C4-2B (cell line): Measurements from ENCODE around the gene KRTAP1-1.
"Not testable (repeated sequence)": the region's sequence is repeated elsewhere in the genome, so short reads cannot be mapped to it uniquely, and the experiment has no call there.

Experiments
- H3K27ac ChIP-seq: fragments of 450-650 bp; 2 replicates; pipeline ENCODE4 v1.5.1; 2017
- CTCF ChIP-seq: fragments of 450-650 bp; conservative IDR thresholded peaks from 2 replicates; pipeline ENCODE4 v1.5.1; 2017; ENCODE audit warnings: mild to moderate bottlenecking
- ZFX ChIP-seq: fragments of 450-650 bp; IDR thresholded peaks from 2 replicates; pipeline ENCODE4 v1.6.1; 2017

Gene KRTAP1-1

DNA sequence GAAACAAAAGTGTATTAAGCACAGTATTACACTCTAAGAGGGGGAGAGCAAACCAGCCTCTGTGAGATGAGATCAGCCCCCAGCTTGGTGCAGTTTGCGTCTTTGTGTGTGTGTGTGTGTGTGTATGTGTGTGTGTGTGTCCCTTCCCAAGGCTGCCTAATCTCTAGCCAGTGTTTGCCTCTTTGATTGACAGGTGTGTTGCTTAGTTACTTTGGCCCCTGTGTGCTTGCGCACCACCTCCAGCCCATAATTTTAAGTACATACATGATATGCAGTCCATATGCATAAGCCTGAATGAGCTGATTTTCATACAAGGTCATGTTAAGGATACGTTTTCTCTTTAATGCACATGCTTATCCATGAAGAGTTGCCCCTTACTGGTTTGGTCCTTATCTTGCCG is 39.5 kb downstream of the KRTAP1-1 start:
- H3K27ac ChIP-seq = no peak overlapping the region
- TF ChIP-seq CTCF (no peak), ZFX (no peak)

- not testable (repeated sequence) for H3K27ac ChIP-seq
These were observed 41.7 kb downstream of the KRTAP1-1 start, which contains the start of gene KRTAP3-2 for GRCh38 chr17:40999563-40999962. Gene KRTAP3-2 (minus strand): TSS chr17:40999906. CDS start chr17:40999853, 53 bp downstream.

- no peak for TF ChIP-seq ZFX
- TF ChIP-seq CTCF = no peak
- H3K27ac ChIP-seq = no peak overlapping the region
These were observed 43.9 kb downstream of the KRTAP1-1 start for GRCh38 chr17:40997361-40997760.

DNA sequence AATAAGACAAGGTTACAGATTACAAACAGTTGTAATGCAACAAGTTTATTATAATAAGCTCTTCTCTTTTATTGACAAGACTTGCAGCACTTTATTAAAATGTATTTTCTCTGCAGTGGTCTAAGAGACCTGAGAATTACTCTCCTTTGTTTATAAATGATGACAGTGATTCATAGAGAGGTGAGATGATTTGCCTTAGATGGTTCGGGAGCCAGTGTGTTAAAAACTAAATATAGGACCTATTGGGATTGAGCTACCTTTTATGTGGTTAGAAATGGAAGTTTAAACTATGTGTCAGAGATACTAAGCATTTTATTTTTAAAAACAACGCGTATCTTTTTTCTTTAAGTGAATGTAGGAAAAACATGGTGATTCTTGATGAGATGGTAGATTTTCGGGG is 44.4 kb downstream of the KRTAP1-1 start:
- TF ChIP-seq ZFX (no peak), CTCF (no peak)
- H3K27ac ChIP-seq = no peak overlapping the region

DNA sequence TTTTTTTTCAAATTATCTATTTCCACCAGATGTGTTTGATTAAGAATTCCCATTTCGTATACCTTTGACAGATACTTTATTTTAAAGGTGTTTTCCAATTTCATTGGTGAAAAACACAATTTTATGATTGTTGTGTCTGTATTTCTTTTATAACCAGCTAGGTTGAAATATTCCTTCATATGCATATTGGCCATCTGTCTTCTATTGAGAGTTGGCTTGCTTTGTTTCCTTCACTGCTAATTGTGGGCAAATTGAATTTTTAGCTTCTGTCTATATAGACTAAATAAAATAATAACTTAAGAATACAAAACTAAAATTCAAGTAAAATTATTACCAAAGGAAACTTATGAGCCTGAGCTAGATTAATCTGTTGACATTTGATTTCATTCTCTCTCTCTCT is 46.1 kb downstream of the KRTAP1-1 start:
- no peak overlapping the region for H3K27ac ChIP-seq
- TF ChIP-seq ZFX (no peak), CTCF (no peak)

DNA sequence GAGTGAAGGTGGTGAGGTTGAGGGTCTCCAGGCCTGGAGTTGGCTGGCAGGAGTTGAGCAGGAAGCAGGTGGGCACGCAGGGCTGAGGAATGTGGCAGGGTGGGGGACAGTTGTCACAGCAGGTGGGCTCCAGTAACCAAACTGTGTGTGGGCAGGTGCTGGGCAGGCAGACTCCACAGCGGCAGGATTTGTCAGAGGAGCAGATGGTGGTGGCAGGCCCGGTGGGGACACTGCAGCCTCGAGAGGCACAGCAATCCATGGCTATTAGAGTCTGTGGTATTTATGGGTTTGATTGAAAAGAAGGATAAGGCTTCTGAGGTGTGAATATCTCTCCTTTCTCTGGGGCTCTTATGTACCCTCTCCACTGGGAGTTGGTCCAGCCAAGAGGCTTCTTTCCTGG is 47.4 kb downstream of the KRTAP1-1 start, which contains the start of gene KRTAP3-3:
Gene KRTAP3-3 (minus strand): TSS at position 326 of the 400 bp plus-strand sequence. CDS start 67 bp downstream, at position 259.
- TF ChIP-seq CTCF (no peak), ZFX (no peak)
- no peak within 1 kb of the TSS for H3K27ac ChIP-seq

GRCh38 chr17:40993084-40993483 is 48.2 kb downstream of the KRTAP1-1 start:
- no peak overlapping the region for H3K27ac ChIP-seq
- no peak for TF ChIP-seq CTCF
- TF ChIP-seq ZFX = no peak

- TF ChIP-seq CTCF (no peak), ZFX (no peak)
- H3K27ac ChIP-seq = no peak overlapping the region
These were observed 48.6 kb downstream of the KRTAP1-1 start for GRCh38 chr17:40992666-40993065.
